Neural cell (in vitro differentiated cells): ENCODE measurements around the gene PNKD. TPM values are rescaled to one million over a fixed set of nuclear protein-coding genes. Genes with fewer than 3 reads are reported as not detected.

Experiments used
- H2AFZ ChIP-seq: fragments of 200-600, 300-800 bp; sonication (generic), shearing (Covaris generic); 2 replicates; pipeline ENCODE4 v1.6.0; 2014; ENCODE audit warnings: low read depth, mild to moderate bottlenecking, antibody characterized with exemption, low read length, moderate library complexity
- H3F3A ChIP-seq: fragments of 200-600 bp; shearing (Covaris generic); 2 replicates; pipeline ENCODE4 v1.6.1; 2016; ENCODE audit warnings: mild to moderate bottlenecking, moderate library complexity, mixed read lengths, antibody characterized with exemption, low read length; ENCODE audit not compliant: insufficient read depth, poor library complexity, severe bottlenecking
- H3K27ac ChIP-seq: fragments of 200-600, 300-800 bp; sonication (generic), shearing (Covaris generic); 2 replicates; pipeline ENCODE4 v1.5.1; 2014; ENCODE audit warnings: mild to moderate bottlenecking, low read length, moderate library complexity
- H3K27me3 ChIP-seq: fragments of 300-800, 200-600 bp; sonication (generic), shearing (Covaris generic); 2 replicates; pipeline ENCODE4 v1.6.0; 2014; ENCODE audit warnings: mild to moderate bottlenecking, low read depth, low read length, moderate library complexity; ENCODE audit not compliant: insufficient read depth
- H3K36me3 ChIP-seq: fragments of 300-800, 200-600 bp; sonication (generic), shearing (Covaris generic); 2 replicates; pipeline ENCODE4 v1.5.1; 2014; ENCODE audit warnings: mild to moderate bottlenecking, antibody characterized with exemption, low read length, moderate library complexity; ENCODE audit not compliant: insufficient read depth
- H3K4me2 ChIP-seq: fragments of 300-800, 200-600 bp; sonication (generic), shearing (Covaris generic); 2 replicates; pipeline ENCODE4 v1.6.0; 2014; ENCODE audit warnings: mild to moderate bottlenecking, low read length
- H3K4me3 ChIP-seq: fragments of 300-800, 200-600 bp; sonication (generic), shearing (Covaris generic); 2 replicates; pipeline ENCODE4 v1.5.1; 2014; ENCODE audit warnings: mild to moderate bottlenecking, low read length, moderate library complexity
- H3K79me2 ChIP-seq: fragments of 200-600 bp; shearing (Covaris generic); replicated peaks from 2 replicates; pipeline ENCODE4 v1.6.0; 2014; ENCODE audit warnings: mild to moderate bottlenecking, low read length, moderate library complexity; ENCODE audit not compliant: insufficient read depth
- H3K9ac ChIP-seq: fragments of 300-800, 200-600 bp; sonication (generic), shearing (Covaris generic); 2 replicates; pipeline ENCODE4 v1.6.1; 2016; ENCODE audit warnings: mild to moderate bottlenecking, low read length, mixed read lengths
- H3K9me2 ChIP-seq: fragments of 200-600 bp; shearing (Covaris generic); 2 replicates; pipeline ENCODE4 v1.6.1; 2016; ENCODE audit warnings: mild to moderate bottlenecking, low read length, mixed read lengths; ENCODE audit not compliant: insufficient read depth
- H3K9me3 ChIP-seq: fragments of 200-600, 300-800 bp; sonication (generic), shearing (Covaris generic); 2 replicates; pipeline ENCODE4 v1.6.1; 2016; ENCODE audit warnings: mild to moderate bottlenecking, mixed run types, low read length, moderate library complexity, mixed read lengths
- H4K20me1 ChIP-seq: fragments of 200-600 bp; shearing (Covaris generic); 2 replicates; pipeline ENCODE4 v1.6.1; 2016; ENCODE audit warnings: mild to moderate bottlenecking, mixed run types; ENCODE audit not compliant: insufficient read depth
- EP300 ChIP-seq: fragments of 450-650 bp; conservative IDR thresholded peaks from 2 replicates; pipeline ENCODE4 v1.6.1; 2014; ENCODE audit warnings: antibody characterized with exemption, mild to moderate bottlenecking, moderate library complexity; ENCODE audit not compliant: poor library complexity, severe bottlenecking
- EZH2 ChIP-seq: fragments of 200-600, 300-800 bp; shearing (Covaris generic), sonication (generic); IDR thresholded peaks from 2 replicates; pipeline ENCODE4 v1.6.1; 2014; ENCODE audit warnings: antibody characterized with exemption, low read length, borderline replicate concordance, mild to moderate bottlenecking; ENCODE audit not compliant: insufficient read depth, poor library complexity, severe bottlenecking
- MXI1 ChIP-seq: fragments of 450-650 bp; conservative IDR thresholded peaks from 2 replicates; pipeline ENCODE4 v1.6.1; 2014; ENCODE audit warnings: antibody characterized with exemption, mild to moderate bottlenecking; ENCODE audit not compliant: poor library complexity, severe bottlenecking
- POLR2AphosphoS5 ChIP-seq: IDR thresholded peaks from 2 replicates; pipeline ENCODE4 v1.6.1; 2012
- RAD21 ChIP-seq: fragments of 450-650 bp; conservative IDR thresholded peaks from 2 replicates; pipeline ENCODE4 v1.6.1; 2014; ENCODE audit warnings: antibody characterized with exemption, mild to moderate bottlenecking, moderate library complexity
- SMC3 ChIP-seq: fragments of 450-650 bp; conservative IDR thresholded peaks from 2 replicates; pipeline ENCODE4 v1.6.1; 2014; ENCODE audit warnings: antibody characterized with exemption, mild to moderate bottlenecking, moderate library complexity; ENCODE audit not compliant: poor library complexity
- TAF1 ChIP-seq: IDR thresholded peaks from 2 replicates; pipeline ENCODE4 v1.6.1; 2012; ENCODE audit warnings: low read depth
- polyA plus RNA-seq: library from polyadenylated mRNA; depleted of rRNA; stranded (reverse); fragments of >200 nt; gene quantifications from 2 replicates; pipeline ENCODE4 v1.2.3, GENCODE V29; 2014
- TF ChIP-seq, protein P1 (sequence below): IDR thresholded peaks from 2 replicates; pipeline ENCODE4 v1.6.1; 2012; ENCODE audit warnings: borderline replicate concordance
- TF ChIP-seq, protein P2 (sequence below): fragments of 450-650 bp; IDR thresholded peaks from 2 replicates; pipeline ENCODE4 v1.5.1; 2014; ENCODE audit warnings: antibody characterized with exemption, mild to moderate bottlenecking, moderate library complexity; ENCODE audit not compliant: poor library complexity, severe bottlenecking

Gene PNKD
- polyA plus RNA-seq, 1 donor from 2014 or later = 59.7 TPM

DNA sequence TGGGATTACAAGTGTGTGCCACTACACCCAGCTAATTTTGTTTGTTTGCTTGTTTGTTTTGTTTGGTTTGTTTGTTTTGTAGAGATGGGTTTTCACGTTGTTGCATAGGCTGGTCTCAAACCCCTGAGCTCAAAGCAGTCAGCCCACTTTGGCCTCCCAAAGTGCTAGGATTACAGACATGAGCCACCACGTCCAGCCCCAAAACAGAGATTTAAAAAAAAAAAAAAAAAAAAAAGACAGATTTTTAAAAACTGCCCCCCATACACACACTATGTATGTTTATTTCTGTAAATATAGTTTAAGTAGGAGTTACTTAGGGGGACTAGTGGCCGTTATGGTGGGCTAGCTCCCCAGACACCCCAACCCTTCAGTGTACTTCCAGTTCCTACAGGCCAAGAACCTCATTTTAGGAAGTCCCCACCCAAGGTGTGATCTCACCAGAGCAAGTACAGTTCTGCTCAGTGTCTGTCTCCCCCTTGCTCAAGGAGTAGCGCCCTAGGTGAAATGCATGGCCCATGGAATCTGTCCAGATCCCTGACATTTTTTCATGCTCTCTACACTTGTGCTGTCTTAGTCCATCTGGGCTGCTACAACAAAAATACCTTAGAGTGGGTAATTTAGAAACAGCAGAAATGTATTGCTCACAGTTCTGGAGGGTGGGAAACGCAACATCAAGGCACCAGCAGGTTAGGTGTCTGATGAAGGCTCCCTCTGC lies 23.6 kb downstream of the PNKD start:
- no peak overlapping the region for H3K9ac ChIP-seq
- no peaks in the 10 kb centered on the region for H4K20me1 ChIP-seq
- no peaks in the 10 kb centered on the region for H3K79me2 ChIP-seq
- H3F3A ChIP-seq = no peaks in the 10 kb centered on the region
- no peak overlapping the region for H3K4me3 ChIP-seq
- no peaks in the 10 kb centered on the region for H3K36me3 ChIP-seq
- no peak overlapping the region for H2AFZ ChIP-seq
- H3K27me3 ChIP-seq = peaks cover 4% of the 10 kb centered on the region
- H3K4me2 ChIP-seq = no peak overlapping the region
- H3K9me2 ChIP-seq = no peaks in the 10 kb centered on the region
- TF ChIP-seq TAF1 = no peak
- TF ChIP-seq MXI1 = no peak
- TF ChIP-seq, protein P1, sequence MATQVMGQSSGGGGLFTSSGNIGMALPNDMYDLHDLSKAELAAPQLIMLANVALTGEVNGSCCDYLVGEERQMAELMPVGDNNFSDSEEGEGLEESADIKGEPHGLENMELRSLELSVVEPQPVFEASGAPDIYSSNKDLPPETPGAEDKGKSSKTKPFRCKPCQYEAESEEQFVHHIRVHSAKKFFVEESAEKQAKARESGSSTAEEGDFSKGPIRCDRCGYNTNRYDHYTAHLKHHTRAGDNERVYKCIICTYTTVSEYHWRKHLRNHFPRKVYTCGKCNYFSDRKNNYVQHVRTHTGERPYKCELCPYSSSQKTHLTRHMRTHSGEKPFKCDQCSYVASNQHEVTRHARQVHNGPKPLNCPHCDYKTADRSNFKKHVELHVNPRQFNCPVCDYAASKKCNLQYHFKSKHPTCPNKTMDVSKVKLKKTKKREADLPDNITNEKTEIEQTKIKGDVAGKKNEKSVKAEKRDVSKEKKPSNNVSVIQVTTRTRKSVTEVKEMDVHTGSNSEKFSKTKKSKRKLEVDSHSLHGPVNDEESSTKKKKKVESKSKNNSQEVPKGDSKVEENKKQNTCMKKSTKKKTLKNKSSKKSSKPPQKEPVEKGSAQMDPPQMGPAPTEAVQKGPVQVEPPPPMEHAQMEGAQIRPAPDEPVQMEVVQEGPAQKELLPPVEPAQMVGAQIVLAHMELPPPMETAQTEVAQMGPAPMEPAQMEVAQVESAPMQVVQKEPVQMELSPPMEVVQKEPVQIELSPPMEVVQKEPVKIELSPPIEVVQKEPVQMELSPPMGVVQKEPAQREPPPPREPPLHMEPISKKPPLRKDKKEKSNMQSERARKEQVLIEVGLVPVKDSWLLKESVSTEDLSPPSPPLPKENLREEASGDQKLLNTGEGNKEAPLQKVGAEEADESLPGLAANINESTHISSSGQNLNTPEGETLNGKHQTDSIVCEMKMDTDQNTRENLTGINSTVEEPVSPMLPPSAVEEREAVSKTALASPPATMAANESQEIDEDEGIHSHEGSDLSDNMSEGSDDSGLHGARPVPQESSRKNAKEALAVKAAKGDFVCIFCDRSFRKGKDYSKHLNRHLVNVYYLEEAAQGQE = no peak
- no peak for TF ChIP-seq SMC3
- TF ChIP-seq EZH2 = no peak
- TF ChIP-seq, protein P2, sequence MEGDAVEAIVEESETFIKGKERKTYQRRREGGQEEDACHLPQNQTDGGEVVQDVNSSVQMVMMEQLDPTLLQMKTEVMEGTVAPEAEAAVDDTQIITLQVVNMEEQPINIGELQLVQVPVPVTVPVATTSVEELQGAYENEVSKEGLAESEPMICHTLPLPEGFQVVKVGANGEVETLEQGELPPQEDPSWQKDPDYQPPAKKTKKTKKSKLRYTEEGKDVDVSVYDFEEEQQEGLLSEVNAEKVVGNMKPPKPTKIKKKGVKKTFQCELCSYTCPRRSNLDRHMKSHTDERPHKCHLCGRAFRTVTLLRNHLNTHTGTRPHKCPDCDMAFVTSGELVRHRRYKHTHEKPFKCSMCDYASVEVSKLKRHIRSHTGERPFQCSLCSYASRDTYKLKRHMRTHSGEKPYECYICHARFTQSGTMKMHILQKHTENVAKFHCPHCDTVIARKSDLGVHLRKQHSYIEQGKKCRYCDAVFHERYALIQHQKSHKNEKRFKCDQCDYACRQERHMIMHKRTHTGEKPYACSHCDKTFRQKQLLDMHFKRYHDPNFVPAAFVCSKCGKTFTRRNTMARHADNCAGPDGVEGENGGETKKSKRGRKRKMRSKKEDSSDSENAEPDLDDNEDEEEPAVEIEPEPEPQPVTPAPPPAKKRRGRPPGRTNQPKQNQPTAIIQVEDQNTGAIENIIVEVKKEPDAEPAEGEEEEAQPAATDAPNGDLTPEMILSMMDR = no peak
- no peak for TF ChIP-seq EP300
- no peak for TF ChIP-seq RAD21
- no peak for TF ChIP-seq POLR2AphosphoS5
- H3K9me3 ChIP-seq = no peaks in the 10 kb centered on the region
- no peak overlapping the region for H3K27ac ChIP-seq

DNA sequence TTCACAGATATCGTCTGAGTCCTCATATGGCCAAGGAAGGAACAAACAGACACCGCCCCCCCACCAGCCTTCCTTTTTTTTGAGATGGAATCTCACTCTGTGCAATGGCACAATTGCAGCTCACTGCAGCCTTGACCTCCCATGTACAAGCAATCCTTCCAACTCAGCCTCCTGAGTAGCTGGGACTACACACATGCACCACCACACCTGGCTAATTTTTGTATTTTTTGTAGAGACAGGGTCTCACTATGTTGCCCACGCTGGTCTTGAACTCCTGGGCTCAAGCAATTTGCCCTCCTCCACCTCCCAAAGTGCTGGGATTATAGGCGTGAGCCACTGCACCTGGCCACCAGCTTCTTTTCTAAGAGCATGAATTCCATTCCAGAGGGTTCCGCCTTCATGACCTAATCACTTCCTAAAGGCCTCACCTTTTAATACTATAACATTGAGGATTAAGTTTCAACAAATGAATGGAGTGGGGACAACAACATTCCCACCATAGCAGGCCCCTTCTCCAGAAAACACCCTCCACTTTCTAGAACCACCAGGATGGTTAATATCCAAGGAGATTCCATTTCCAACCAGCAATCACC lies 24.2 kb downstream of the PNKD start:
- no peaks in the 10 kb centered on the region for H3K9me2 ChIP-seq
- H3F3A ChIP-seq = no peaks in the 10 kb centered on the region
- H2AFZ ChIP-seq = no peak overlapping the region
- TF ChIP-seq MXI1 = no peak
- no peak for TF ChIP-seq POLR2AphosphoS5
- TF ChIP-seq RAD21 = no peak
- TF ChIP-seq TAF1 = no peak
- TF ChIP-seq EP300 = no peak
- TF ChIP-seq, protein P1 = no peak
- TF ChIP-seq EZH2 = no peak
- no peak for TF ChIP-seq SMC3
- TF ChIP-seq, protein P2 = no peak
- no peaks in the 10 kb centered on the region for H3K79me2 ChIP-seq
- H3K27me3 ChIP-seq = peaks cover 4% of the 10 kb centered on the region
- H3K4me3 ChIP-seq = no peak overlapping the region
- no peaks in the 10 kb centered on the region for H4K20me1 ChIP-seq
- H3K9ac ChIP-seq = no peak overlapping the region
- no peaks in the 10 kb centered on the region for H3K9me3 ChIP-seq
- no peaks in the 10 kb centered on the region for H3K36me3 ChIP-seq
- no peak overlapping the region for H3K4me2 ChIP-seq
- peak overlapping the region; percentile 47 for H3K27ac ChIP-seq
